Measurements from ENCODE around the gene CCL4.
"Not testable (repeated sequence)": the region's sequence is repeated elsewhere in the genome, so short reads cannot be mapped to it uniquely, and the experiment has no call there.

The CCL4 gene

DNA sequence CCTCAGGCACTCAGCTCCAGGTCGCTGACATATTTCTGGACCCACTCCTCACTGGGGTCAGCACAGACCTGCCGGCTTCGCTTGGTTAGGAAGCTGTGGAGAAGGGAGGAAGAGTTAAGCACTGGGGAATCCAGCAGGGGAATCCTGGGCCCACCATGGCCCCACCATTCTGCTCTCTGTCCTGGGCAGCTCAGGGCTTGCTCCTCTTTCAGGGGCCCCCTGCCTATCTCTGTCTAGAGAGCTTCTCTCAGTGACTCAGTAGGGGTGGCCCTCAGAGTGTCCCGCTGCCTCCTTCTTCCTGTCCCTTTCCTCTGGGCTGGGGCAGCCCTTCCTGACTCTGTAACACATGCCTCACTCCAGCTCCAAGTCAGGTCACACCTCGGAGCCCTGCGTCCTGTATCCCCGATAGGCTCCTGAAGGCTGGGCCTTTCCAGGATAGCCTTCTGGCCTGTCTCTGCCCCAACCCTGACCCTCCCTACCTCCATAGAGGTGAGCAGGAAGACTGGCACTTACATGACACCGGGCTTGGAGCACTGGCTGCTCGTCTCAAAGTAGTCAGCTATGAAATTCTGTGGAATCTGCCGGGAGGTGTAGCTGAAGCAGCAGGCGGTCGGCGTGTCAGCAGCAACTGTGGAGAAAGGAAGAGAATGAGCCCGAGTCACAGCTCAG, 14.8 kb upstream of the CCL4 start:
- no peak for DNase-seq

GRCh38 chr17:36089339-36089865, 14.2 kb upstream of the CCL4 start:
- DNase-seq, result no peak

DNA sequence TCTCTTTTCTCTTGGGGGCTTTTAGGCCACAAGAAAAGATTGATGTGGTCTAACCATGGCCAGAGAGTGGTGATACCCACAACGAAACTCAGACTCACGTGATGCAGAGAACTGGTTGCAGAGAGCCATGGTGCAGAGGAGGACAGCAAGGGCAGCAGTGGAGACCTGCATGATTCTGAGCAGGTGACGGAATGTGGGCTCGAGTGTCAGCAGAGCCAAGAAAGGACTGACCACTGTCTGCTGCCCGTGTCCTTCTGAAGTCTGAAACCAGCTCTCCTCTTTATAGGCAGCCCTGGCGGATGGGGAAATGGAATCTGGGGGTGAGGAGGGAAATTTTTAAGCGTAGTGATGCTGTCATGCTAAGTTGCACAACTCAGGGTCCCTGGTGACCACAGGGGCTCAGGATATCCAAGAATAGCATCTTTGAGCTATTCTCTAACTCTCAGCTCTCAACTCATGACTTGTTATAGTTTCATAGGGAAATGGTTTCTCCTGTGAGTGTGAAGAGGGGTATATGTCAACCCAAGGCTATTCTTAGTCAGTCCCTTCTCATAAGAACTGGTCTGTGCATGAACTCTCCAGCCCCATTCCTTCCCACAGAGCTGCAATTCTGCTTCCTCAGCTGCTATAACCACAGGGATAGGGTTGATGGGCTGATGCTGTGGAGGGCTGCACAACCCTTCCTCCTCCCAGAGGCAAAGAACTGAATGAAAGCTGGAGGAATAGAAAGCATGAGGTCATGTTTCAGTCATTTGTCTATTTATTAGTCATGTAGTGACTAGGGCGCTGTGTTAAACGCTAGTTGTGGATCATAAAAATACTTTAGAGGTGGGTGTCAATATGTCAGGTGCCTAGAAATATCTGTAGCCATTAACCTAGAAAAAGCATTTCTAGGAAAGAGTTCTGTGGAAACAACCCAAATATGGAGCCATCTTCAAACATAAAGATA, 13.5 kb upstream of the CCL4 start, which contains the start of gene CCL3:
Gene CCL3 (minus strand): TSS at position 256 of the 949 bp plus-strand sequence. CDS start 85 bp downstream, at position 171.
- DNase-seq, result peak; percentile 10

- DNase-seq, result no peak
These were observed 11.4 kb upstream of the CCL4 start for GRCh38 chr17:36092230-36092629.

- not testable (repeated sequence) for DNase-seq
These were observed 10.9 kb upstream of the CCL4 start for GRCh38 chr17:36092715-36093114.

DNA sequence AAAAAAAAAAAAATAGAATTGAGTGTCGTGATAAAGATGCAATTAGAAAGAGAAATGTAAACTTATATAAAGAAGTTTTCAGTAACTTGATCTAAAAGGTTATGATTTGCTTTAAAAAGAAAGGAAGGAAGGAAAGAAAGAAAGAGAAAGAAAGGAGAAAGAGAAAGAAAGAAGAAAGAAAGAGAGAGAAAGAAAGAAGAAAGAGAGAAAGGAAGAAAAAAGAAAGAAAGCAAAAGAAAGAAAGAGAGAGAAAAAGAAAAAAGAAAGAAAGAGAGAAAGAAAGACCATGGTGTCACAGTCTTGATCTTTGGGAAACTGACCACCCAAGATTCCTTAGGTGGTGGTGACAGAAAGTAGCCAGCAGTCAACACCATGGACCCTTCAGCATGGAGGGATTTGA, 9.4 kb upstream of the CCL4 start:
- no peak for DNase-seq

DNA sequence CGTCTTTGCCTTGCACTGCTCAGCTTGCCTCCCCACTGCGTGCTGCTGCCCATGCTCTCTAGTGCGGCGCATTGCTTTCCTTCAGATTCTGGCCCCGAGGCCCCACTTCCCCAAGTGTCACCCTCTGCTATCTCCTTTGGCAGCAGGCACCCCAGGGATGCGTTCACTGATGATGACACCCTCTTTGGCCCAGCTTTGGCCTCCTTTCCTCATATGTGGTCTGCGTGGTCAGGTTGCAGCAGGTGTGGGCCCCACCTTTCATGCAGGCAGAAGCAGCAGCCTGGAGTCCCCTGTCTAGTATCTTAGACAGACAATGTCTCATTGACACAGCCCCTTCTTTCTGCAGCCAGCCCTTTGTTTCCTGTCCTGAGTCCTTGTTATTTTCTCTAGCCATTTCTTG, 8.9 kb upstream of the CCL4 start:
- DNase-seq, result no peak

DNA sequence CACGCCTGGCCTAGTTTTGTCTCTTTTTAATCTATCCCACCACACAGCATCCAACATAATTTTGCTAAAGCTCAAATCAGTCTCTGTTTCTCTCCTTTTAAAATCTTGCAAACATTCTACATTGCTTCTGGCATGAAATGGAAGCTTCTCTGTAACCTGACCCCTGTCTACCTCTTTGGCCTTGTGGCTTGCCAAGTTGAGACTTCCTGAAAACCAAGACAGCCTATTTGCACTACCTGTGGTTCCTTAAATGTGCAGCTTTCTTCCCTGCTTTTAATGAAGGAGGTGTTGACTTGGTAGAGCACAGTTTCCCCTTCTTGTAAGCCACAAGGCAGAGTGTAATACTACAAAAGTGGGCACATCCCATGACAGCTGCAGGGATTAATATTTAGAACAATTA, 7.6 kb upstream of the CCL4 start:
- peak; percentile 13 for DNase-seq

GRCh38 chr17:36099004-36099403, 4.6 kb upstream of the CCL4 start:
- not testable (repeated sequence) for DNase-seq

- DNase-seq, result not testable (repeated sequence)
These were observed 619 bp downstream of the CCL4 start for GRCh38 chr17:36104246-36104645.

GRCh38 chr17:36104701-36105181, 1.1 kb downstream of the CCL4 start:
- no peak for DNase-seq

DNA sequence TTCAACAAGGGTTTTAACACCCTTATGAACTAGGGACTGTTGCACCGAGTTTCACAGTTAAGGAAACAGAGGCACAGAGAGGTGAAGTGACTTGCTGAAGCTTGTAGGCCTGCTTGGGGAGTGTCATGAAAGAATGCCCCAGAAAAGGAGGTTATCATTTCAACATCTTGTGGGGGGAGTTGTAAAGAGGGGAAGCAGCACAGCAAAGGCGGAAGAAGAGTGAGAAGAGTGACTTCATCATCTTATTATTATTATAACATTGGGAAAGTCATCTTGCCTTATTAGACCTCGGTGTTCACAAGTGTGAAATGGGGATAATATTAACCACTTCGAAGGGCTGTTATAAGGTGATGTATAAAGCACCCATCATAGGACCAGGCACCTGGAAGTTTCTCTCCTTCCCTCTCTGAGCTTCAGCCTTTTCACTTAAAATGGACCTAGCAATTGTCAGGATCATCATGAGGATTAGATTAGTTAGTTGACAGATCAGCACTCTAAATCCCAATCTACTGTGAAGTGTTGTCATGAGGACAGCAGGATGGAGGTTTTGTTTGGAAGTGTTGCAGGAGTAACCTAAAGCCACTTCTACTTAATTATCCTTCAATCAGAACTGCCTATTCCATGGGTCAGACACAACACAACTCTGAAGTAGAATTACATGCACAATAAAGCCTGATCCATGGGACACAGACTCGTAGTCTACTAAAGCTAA, 2.3 kb downstream of the CCL4 start:
- DNase-seq, result no peak

DNA sequence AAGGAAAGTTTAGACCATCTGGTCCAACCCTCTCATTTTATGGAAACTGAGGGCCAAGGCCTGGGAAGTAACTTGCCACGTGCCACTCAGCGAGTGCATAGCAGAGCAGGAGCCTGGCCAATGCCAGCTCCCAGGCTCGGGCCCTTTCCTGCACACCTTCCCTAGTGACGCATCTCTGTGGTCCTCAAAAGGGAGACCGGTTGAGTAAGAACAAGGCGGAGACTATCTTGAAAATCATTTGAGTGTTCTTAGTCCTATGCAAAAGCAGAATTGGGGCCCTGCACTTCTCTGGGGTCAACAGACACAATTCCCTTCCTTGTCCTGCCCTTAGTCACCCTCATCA, 2.8 kb downstream of the CCL4 start:
- no peak for DNase-seq

- no peak for DNase-seq
These were observed 4.0 kb downstream of the CCL4 start for GRCh38 chr17:36107660-36108059.

DNA sequence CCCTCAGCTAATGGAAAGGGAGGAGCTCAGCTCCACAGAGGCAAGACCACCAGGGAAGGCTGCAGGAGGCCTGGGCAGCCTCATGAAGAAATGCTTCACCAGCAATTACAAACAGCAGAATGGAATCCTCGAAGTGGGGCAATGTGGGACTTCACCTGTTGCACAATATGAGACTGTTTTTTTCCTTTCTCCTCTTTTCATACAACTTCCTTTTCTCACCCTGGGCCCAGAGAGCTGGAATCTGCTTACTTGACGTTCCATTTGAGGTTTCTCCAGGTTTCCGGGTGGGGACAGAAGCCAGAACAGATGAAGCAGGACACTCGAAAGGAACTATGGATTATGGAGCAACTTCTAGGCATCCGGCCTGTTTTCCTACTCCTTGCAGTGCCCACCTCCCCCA, 4.6 kb downstream of the CCL4 start:
- DNase-seq, result not testable (repeated sequence)

GRCh38 chr17:36111068-36111490, 7.5 kb downstream of the CCL4 start:
- no peak for DNase-seq

- DNase-seq, result no peak
These were observed 8.9 kb downstream of the CCL4 start for GRCh38 chr17:36112572-36112971.

DNA sequence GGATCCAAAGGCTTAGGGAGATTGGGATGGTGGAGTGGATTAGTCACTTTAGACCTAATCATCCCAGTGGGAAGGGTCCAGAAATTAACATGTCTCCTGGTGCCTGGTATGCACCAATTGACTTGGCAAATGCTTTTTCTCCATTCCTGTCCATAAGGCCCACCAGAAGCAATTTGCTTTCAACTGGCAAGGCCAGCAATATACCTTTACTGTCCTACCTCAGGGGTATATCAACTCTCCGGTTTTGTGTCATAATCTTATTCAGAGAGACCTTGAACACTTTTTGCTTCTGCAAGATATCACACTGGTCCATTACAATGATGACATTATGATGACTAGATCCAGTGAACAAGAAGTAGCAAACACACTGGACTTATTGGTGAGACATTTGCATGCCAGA, 9.5 kb downstream of the CCL4 start:
- not testable (repeated sequence) for DNase-seq

GRCh38 chr17:36114971-36115648, 11.5 kb downstream of the CCL4 start:
- DNase-seq, result not testable (repeated sequence)

GRCh38 chr17:36115649-36115977, 12.0 kb downstream of the CCL4 start:
- DNase-seq, result not testable (repeated sequence)

GRCh38 chr17:36117505-36118382, 14.1 kb downstream of the CCL4 start:
- DNase-seq, result no peak
